Liver (tissue), 9 donors: ENCODE data around the gene UMAD1. TPM values are rescaled to one million over a fixed set of nuclear protein-coding genes. Genes with fewer than 3 reads are reported as not detected.

Experiments
- DNase-seq: peaks from one replicate; pipeline ENCODE4 v3.0.0-alpha.2; 2017; ENCODE audit warnings: low spot score
- H3K27ac ChIP-seq, 2 donors: one replicate each; pipeline ENCODE4 v1.7.0; 2013; ENCODE audit warnings: inconsistent platforms in 2 of 2, low read length in 2 of 2, control low read depth in 1 of 2, low read depth in 1 of 2, mild to moderate bottlenecking in 1 of 2
- H3K27me3 ChIP-seq, 4 donors: one replicate each; pipeline versions ENCODE4 v1.6.1 to v1.7.0; 2013; ENCODE audit warnings: low read length in 3 of 4, inconsistent platforms in 1 of 4, mild to moderate bottlenecking in 1 of 4, moderate library complexity in 1 of 4; ENCODE audit not compliant: control insufficient read depth in 4 of 4, insufficient read depth in 4 of 4
- H3K36me3 ChIP-seq, 4 donors: one replicate each; pipeline versions ENCODE4 v1.6.1 to v1.7.0; 2013; ENCODE audit warnings: low read length in 3 of 4, mild to moderate bottlenecking in 3 of 4, low read depth in 1 of 4, moderate library complexity in 1 of 4; ENCODE audit not compliant: control insufficient read depth in 4 of 4, insufficient read depth in 3 of 4
- H3K4me1 ChIP-seq, 4 donors: one replicate each; pipeline versions ENCODE4 v1.6.1 to v1.7.0; 2013; ENCODE audit warnings: low read length in 3 of 4, mild to moderate bottlenecking in 3 of 4, moderate library complexity in 1 of 4; ENCODE audit not compliant: control insufficient read depth in 4 of 4, insufficient read depth in 4 of 4
- H3K4me3 ChIP-seq, 3 donors: one replicate each; pipeline versions ENCODE4 v1.6.1 to v1.7.0; 2013; ENCODE audit warnings: low read length in 3 of 3, control low read depth in 1 of 3, low read depth in 1 of 3, mild to moderate bottlenecking in 1 of 3
- H3K9ac ChIP-seq, 2 donors: one replicate each; pipeline ENCODE4 v1.7.0; 2013; ENCODE audit warnings: low read length in 2 of 2, mild to moderate bottlenecking in 2 of 2, moderate library complexity in 2 of 2, control low read depth in 1 of 2, low read depth in 1 of 2
- H3K9me3 ChIP-seq, 4 donors: one replicate each; pipeline versions ENCODE4 v1.6.1 to v1.7.0; 2013; ENCODE audit warnings: low read length in 3 of 4; ENCODE audit not compliant: control insufficient read depth in 4 of 4
- EGR1 ChIP-seq, 2 donors: IDR thresholded peaks; 2 replicates each; pipeline ENCODE4 v1.6.1; 2016 to 2018; ENCODE audit warnings: antibody characterized with exemption in 2 of 2, low read depth in 2 of 2
- GABPA ChIP-seq, 2 donors: IDR thresholded peaks in 1 of 2; conservative IDR thresholded peaks in 1 of 2; 2 replicates each; pipeline ENCODE4 v1.6.1; 2016; ENCODE audit warnings: antibody characterized with exemption in 2 of 2, mild to moderate bottlenecking in 1 of 2, moderate library complexity in 1 of 2
- JUND ChIP-seq, 2 donors: IDR thresholded peaks; 2 replicates each; pipeline ENCODE4 v1.6.1; 2016; ENCODE audit warnings: antibody characterized with exemption in 2 of 2
- MAX ChIP-seq: IDR thresholded peaks from 2 replicates; pipeline ENCODE4 v1.6.1; 2016; ENCODE audit warnings: antibody characterized with exemption
- NR2F2 ChIP-seq: IDR thresholded peaks from 2 replicates; pipeline ENCODE4 v1.6.1; 2016; ENCODE audit warnings: antibody characterized with exemption
- RAD21 ChIP-seq, 2 donors: IDR thresholded peaks; 2 replicates each; pipeline ENCODE4 v1.6.1; 2016; ENCODE audit warnings: antibody characterized with exemption in 2 of 2, mild to moderate bottlenecking in 2 of 2
- REST ChIP-seq: IDR thresholded peaks from 2 replicates; pipeline ENCODE4 v1.6.1; 2016; ENCODE audit warnings: antibody characterized with exemption, mild to moderate bottlenecking
- RXRA ChIP-seq, 2 donors: IDR thresholded peaks; 2 replicates each; pipeline ENCODE4 v1.6.1; 2017 to 2018; ENCODE audit warnings: antibody characterized with exemption in 2 of 2, mild to moderate bottlenecking in 1 of 2
- YY1 ChIP-seq: IDR thresholded peaks from 2 replicates; pipeline ENCODE4 v1.6.1; 2016; ENCODE audit warnings: antibody characterized with exemption, mild to moderate bottlenecking
- ZBTB33 ChIP-seq: IDR thresholded peaks from 2 replicates; pipeline ENCODE4 v1.6.1; 2016; ENCODE audit warnings: antibody characterized with exemption
- polyA plus RNA-seq, 2 donors: library from polyadenylated mRNA; stranded (reverse) in 1 of 2; unstranded in 1 of 2; fragments of 200-250 nt in 1 of 2; fragments of >200 nt in 1 of 2; fragmentation: Nextera tagmentation in 1 of 2; extraction: Ambion mirVana in 1 of 2; gene quantifications; one replicate each; pipeline versions ENCODE4 v1.2.1 to v1.2.3, GENCODE V29; 2013 to 2015
- total RNA-seq, 2 donors: library from RNA; depleted of rRNA; stranded (reverse); fragments of >200 nt; gene quantifications; one replicate each; pipeline ENCODE4 v1.2.3, GENCODE V29; 2014
- donor health status: healthy.
- donor health status: healthy.
- donor health status: healthy.
- donor health status: healthy.
- donor health status: healthy.

The UMAD1 gene
- total and polyA plus RNA-seq, 4 donors: 5.9 to 12.2 (median 7.9) TPM

GRCh38 chr7:7699380-7699779 is 58.8 kb downstream of the UMAD1 start:
- Histone ChIP-seq H3K4me3 (no peak overlapping the region), H3K9me3 (no peaks in the 10 kb centered on the region), H3K9ac (no peak overlapping the region), H3K36me3 (no peaks in the 10 kb centered on the region), H3K27me3 (no peaks in the 10 kb centered on the region), H3K27ac (no peak overlapping the region), H3K4me1 (peaks cover 0 to 15% (median 5%) of the 10 kb centered on the region in 4 donors)
- TF ChIP-seq ZBTB33 (no peak), RXRA (IDR thresholded peaks at IDR 0.05) (no peak), JUND (IDR thresholded peaks at IDR 0.05) (no peak), REST (no peak), GABPA (IDR thresholded peaks at IDR 0.05 in 1 of 2, conservative IDR thresholded peaks at IDR 0.05 in 1 of 2) (no peak)
- no peak for DNase-seq

GRCh38 chr7:7699970-7700369 is 59.4 kb downstream of the UMAD1 start:
- no peak for TF ChIP-seq MAX
- no peak for TF ChIP-seq REST
- TF ChIP-seq RAD21 (IDR thresholded peaks at IDR 0.05): no peak
- no peak for TF ChIP-seq YY1
- TF ChIP-seq EGR1 (IDR thresholded peaks at IDR 0.05; ENCODE audit: low read depth in 2 of 2): no peak
- TF ChIP-seq GABPA (IDR thresholded peaks at IDR 0.05 in 1 of 2, conservative IDR thresholded peaks at IDR 0.05 in 1 of 2): no peak
- no peak for TF ChIP-seq NR2F2
- TF ChIP-seq JUND (IDR thresholded peaks at IDR 0.05): no peak
- no peak for TF ChIP-seq RXRA (IDR thresholded peaks at IDR 0.05)
- DNase-seq: no peak
- H3K27ac ChIP-seq: no peak overlapping the region
- peaks cover 0 to 15% (median 5%) of the 10 kb centered on the region in 4 donors for H3K4me1 ChIP-seq
- H3K27me3 ChIP-seq: no peaks in the 10 kb centered on the region
- no peaks in the 10 kb centered on the region for H3K36me3 ChIP-seq
- H3K4me3 ChIP-seq: no peak overlapping the region
- no peak overlapping the region for H3K9ac ChIP-seq
- H3K9me3 ChIP-seq: no peaks in the 10 kb centered on the region
